Esophagus (tissue), 2 donors: ENCODE measurements around the gene KIRREL3. TPM values are rescaled to one million over a fixed set of nuclear protein-coding genes. Genes with fewer than 3 reads are reported as not detected.

Experiments used
- H3K27ac ChIP-seq, 2 donors: one replicate each; pipeline ENCODE4 v1.5.1; 2013; ENCODE audit warnings: low read depth in 2 of 2, mild to moderate bottlenecking in 2 of 2, inconsistent platforms in 1 of 2, low read length in 1 of 2, moderate library complexity in 1 of 2
- H3K27me3 ChIP-seq, 2 donors: one replicate each; pipeline ENCODE4 v1.6.1; 2013; ENCODE audit warnings: low read length in 2 of 2, control low read depth in 1 of 2, mild to moderate bottlenecking in 1 of 2; ENCODE audit not compliant: insufficient read depth in 2 of 2, control insufficient read depth in 1 of 2
- H3K36me3 ChIP-seq, 2 donors: one replicate each; pipeline ENCODE4 v1.6.1; 2013; ENCODE audit warnings: low read length in 1 of 2; ENCODE audit not compliant: control insufficient read depth in 2 of 2, insufficient read depth in 2 of 2
- H3K4me1 ChIP-seq, 2 donors: one replicate each; pipeline ENCODE4 v1.6.1; 2013; ENCODE audit warnings: low read length in 1 of 2; ENCODE audit not compliant: control insufficient read depth in 2 of 2, insufficient read depth in 2 of 2
- H3K4me3 ChIP-seq, 2 donors: one replicate each; pipeline ENCODE4 v1.5.1; 2013; ENCODE audit warnings: low read length in 2 of 2, mild to moderate bottlenecking in 2 of 2, low read depth in 1 of 2, moderate library complexity in 1 of 2
- H3K9me3 ChIP-seq, 2 donors: one replicate each; pipeline ENCODE4 v1.6.1; 2013; ENCODE audit warnings: mild to moderate bottlenecking in 2 of 2, low read depth in 1 of 2, low read length in 1 of 2, moderate library complexity in 1 of 2; ENCODE audit not compliant: control insufficient read depth in 2 of 2, insufficient read depth in 1 of 2
- WGBS, 2 donors: extraction: QIAGEN DNeasy Blood & Tissue Kit; methylation state at CpG; one replicate each; pipeline ENCODE4 v1.1.7; 2013; 5-methylcytosine and 5-hydroxymethylcytosine counted together
- polyA plus RNA-seq, 2 donors: library from polyadenylated mRNA; stranded (reverse); fragments of 200-250 nt; gene quantifications; one replicate each; pipeline ENCODE4 v1.2.3, GENCODE V29; 2013
- donor health status: healthy with polysubstance abuse.
- donor health status: Bipolar disorder and iron deficiency.

The KIRREL3 gene
- polyA plus RNA-seq, 2 donors: 0.05 to 0.12 TPM

DNA sequence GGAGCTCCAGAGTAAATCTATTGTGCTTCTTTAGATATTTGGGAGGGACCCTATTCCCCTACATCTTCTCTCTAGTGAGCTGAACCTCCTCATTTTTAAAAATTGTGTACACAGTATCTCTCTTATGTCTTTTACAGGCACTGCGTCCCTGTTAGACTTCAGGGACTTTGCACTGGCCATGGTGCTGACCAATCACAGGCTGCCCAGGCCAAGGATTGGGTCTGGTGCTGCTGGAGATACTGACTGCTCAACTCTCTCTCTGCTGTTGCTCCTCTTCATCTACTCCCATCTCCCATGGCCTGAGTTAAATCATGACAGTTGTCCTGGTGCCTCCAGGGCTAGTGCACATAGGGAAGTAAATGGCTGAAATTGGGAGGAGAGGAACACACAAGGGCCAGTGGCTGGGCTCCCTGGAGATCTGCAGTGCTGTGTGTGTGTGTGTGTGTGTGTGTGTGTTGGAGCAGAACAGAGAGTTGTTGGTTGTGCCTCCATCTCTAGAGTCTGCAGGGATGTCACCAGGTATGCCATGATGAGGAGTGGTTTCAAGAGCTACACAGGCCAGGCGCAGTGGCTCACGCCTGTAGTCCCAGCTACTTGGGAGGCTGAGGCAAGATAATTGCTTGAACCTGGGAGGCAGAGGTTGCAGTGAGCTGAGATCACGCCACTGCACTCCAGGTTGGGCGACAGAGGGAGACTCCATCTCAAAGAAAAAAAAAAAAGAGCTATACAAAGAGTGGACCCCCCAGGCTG, 489.8 kb downstream of the KIRREL3 start:
- Histone ChIP-seq H3K27me3 (peaks cover 0 to 2% of the 10 kb centered on the region in 2 donors), H3K36me3 (no peaks in the 10 kb centered on the region), H3K4me1 (no peaks in the 10 kb centered on the region), H3K9me3 (no peaks in the 10 kb centered on the region), H3K27ac (no peak overlapping the region), H3K4me3 (no peak overlapping the region)
- 75 to 83% methylated on average over 5 of the region's 5 CpGs for WGBS, 2 donors

GRCh38 chr11:126507646-126508045, 492.9 kb downstream of the KIRREL3 start:
- H3K9me3 ChIP-seq: no peaks in the 10 kb centered on the region
- no peaks in the 10 kb centered on the region for H3K36me3 ChIP-seq
- H3K27me3 ChIP-seq: peaks cover 0 to 2% of the 10 kb centered on the region in 2 donors
- WGBS, 2 donors: 62 to 63% methylated on average over 8 of the region's 8 CpGs
- no peak overlapping the region for H3K4me3 ChIP-seq
- no peaks in the 10 kb centered on the region for H3K4me1 ChIP-seq
- no peak overlapping the region for H3K27ac ChIP-seq

DNA sequence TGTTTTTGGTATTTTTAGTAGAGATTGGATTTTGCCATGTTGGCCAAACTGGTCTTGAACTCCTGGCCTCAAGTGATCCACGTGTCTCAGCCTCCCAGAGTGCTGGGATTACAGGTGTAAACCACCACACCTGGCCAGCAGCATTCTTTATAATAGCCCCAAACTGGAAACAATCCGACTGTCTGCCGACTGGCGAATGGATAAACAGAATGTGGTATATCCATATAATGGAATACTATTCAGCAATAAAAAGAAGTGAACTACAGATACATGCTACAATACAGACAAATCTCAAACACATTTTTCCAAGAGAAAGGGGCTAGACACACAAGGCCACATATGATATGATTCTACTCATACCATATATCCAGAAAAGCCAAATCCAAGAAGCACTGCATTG, 493.8 kb downstream of the KIRREL3 start:
- WGBS, 2 donors: 88 to 89% methylated on average over 4 of the region's 4 CpGs
- H3K4me3 ChIP-seq: no peak overlapping the region
- no peaks in the 10 kb centered on the region for H3K9me3 ChIP-seq
- H3K36me3 ChIP-seq: no peaks in the 10 kb centered on the region
- H3K4me1 ChIP-seq: peaks cover 0 to under 1% of the 10 kb centered on the region in 2 donors
- H3K27me3 ChIP-seq: peaks cover 0 to 2% of the 10 kb centered on the region in 2 donors
- H3K27ac ChIP-seq: no peak overlapping the region

GRCh38 chr11:126502982-126503381, 497.6 kb downstream of the KIRREL3 start:
- Histone ChIP-seq H3K27me3 (peaks cover 2 to 5% of the 10 kb centered on the region in 2 donors), H3K4me1 (peaks cover 0 to 3% of the 10 kb centered on the region in 2 donors), H3K27ac (no peak overlapping the region), H3K9me3 (no peaks in the 10 kb centered on the region), H3K4me3 (no peak overlapping the region), H3K36me3 (no peaks in the 10 kb centered on the region)
- WGBS, 2 donors: 50 to 58% methylated on average over 5 of the region's 5 CpGs

DNA sequence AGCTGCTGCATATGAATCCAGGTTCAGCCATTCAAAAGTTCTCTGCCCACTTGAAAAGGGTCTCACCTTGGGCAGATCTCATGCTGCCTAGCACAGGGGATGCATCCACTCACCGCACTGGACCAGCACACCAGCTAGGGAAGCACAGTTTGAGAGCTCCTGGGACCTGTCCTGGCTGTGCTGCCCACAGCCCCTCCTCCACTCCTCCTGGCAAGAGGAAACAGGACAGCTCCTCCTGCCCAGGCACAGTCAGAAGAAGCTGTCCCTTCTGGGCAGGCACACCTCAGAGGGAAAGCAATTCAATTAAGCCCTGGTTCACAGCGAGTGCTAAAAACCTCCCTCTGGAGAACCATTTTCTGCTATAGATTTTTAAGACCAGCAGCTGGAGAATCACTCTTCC, 498.4 kb downstream of the KIRREL3 start:
- Histone ChIP-seq H3K9me3 (no peaks in the 10 kb centered on the region), H3K27ac (no peak overlapping the region), H3K4me1 (peaks cover 0 to 3% of the 10 kb centered on the region in 2 donors), H3K4me3 (no peak overlapping the region), H3K36me3 (no peaks in the 10 kb centered on the region), H3K27me3 (peaks cover 0 to 5% of the 10 kb centered on the region in 2 donors)
- WGBS, 2 donors: 30% methylated on average over 2 of the region's 2 CpGs

DNA sequence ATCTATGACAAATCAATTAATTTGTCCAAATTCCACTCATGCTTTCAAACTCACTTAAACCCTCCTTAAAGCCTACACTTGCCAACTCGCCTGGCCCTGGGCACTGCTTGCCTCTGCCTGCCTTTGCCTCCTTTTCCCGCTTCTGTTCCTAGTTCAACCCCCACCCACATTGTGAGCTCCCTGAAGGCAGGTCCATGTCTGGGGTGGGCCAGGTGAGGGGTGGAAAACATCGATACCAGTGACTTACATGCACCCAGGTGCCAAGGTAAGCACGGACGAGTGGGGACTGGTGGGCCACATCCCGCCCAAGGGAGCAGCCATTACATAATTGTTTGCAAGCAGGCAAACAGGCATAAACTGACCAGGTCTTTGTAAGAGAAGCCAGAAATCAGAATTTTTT, 498.9 kb downstream of the KIRREL3 start:
- no peak overlapping the region for H3K27ac ChIP-seq
- 50 to 66% methylated on average over 6 of the region's 6 CpGs for WGBS, 2 donors
- H3K27me3 ChIP-seq: peaks cover 0 to 5% of the 10 kb centered on the region in 2 donors

DNA sequence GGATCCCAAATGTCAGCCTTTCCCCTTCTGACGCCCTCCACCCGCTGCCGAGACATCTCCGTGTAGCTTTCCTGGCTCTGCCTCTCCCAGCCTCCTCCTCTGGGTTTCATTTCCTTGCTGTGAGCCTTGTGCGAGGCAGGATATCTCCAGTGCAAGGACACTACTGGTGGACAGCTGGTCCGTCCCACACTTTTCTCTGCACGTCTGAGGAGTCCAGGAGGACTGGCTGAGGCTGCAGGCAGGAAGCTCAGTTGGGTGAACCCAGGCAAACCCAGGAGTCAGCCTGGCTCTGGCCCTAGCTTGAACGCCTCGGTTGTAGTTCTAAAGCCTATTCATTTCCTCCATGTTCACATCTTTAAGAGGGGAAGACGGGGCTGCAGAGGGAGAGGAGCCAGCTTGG, 499.6 kb downstream of the KIRREL3 start:
- H3K36me3 ChIP-seq: no peaks in the 10 kb centered on the region
- H3K27me3 ChIP-seq: peaks cover 0 to 5% of the 10 kb centered on the region in 2 donors
- H3K9me3 ChIP-seq: no peaks in the 10 kb centered on the region
- WGBS, 2 donors: 63 to 73% methylated on average over 10 of the region's 10 CpGs
- peaks cover 0 to 3% of the 10 kb centered on the region in 2 donors for H3K4me1 ChIP-seq
- H3K4me3 ChIP-seq: no peak overlapping the region
- no peak overlapping the region for H3K27ac ChIP-seq

More for the DNA sequence above, 498.9 kb downstream of the KIRREL3 start:
- no peaks in the 10 kb centered on the region for H3K9me3 ChIP-seq
- H3K4me1 ChIP-seq: peaks cover 0 to 3% of the 10 kb centered on the region in 2 donors
- H3K4me3 ChIP-seq: no peak overlapping the region
- no peaks in the 10 kb centered on the region for H3K36me3 ChIP-seq

DNA sequence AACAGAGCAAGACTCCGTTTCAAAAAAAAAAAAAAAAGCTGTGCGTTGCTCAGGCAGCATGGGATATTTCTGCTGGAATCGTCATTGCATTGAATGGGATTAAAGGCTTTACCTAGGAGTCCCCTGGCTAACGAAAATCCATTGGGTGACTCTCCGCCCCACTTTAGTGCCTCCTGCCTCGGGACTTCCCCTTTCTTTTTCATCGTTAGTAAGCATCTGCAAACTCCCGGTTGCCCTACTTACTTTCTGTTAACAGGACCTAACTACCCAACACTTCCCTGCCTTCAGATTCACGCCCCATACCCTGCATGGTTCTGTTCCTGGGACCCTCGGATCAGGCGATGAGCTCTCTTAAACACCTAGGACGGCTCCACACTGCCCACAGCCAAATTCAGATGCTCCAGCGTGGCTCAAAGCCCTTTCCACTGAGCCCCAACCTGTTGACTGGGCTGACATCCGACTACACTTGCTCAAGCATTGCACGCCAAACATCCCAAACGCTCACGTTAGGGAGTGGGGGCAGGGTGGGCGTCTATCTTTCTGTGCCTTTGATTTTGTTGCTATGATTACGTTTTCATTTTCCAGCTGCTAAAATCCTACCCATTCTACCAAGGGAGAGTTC, 501.3 kb downstream of the KIRREL3 start:
- Histone ChIP-seq H3K4me3 (no peak overlapping the region), H3K27me3 (peaks cover 0 to 5% of the 10 kb centered on the region in 2 donors), H3K4me1 (peaks cover 0 to 3% of the 10 kb centered on the region in 2 donors), H3K27ac (no peak overlapping the region), H3K9me3 (no peaks in the 10 kb centered on the region), H3K36me3 (no peaks in the 10 kb centered on the region)
- WGBS, 2 donors: 44 to 45% methylated on average over 19 of the region's 19 CpGs

DNA sequence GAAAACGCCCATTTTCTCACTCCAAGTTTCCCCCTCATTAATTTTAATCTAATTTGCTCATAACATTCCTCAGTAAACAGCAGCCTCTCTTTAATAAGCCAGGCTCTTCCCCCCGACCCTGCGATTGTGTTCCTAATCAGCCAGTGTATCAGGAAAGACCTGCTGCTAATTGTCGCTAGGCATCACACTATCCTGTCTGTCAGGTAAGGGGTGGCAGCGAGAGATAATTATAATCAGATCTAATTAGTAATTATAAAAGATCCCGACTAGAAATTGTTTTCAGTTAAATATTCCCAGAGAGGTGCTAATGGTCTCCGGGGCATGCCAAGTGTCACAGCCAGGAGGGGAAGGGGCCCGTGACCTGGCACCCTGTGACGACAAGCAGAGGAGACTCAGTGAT, 502.3 kb downstream of the KIRREL3 start:
- WGBS, 2 donors: 64 to 75% methylated on average over 9 of the region's 9 CpGs

More for the DNA sequence above, 502.3 kb downstream of the KIRREL3 start:
- H3K4me3 ChIP-seq: no peak overlapping the region
- H3K9me3 ChIP-seq: no peaks in the 10 kb centered on the region
- peaks cover 0 to 3% of the 10 kb centered on the region in 2 donors for H3K4me1 ChIP-seq
- H3K27ac ChIP-seq: no peak overlapping the region
- H3K27me3 ChIP-seq: peaks cover 0 to 5% of the 10 kb centered on the region in 2 donors
- no peaks in the 10 kb centered on the region for H3K36me3 ChIP-seq
